GM12878 (cell line): Measurements from ENCODE around the gene LIN28B. TPM values are rescaled to one million over a fixed set of nuclear protein-coding genes. Genes with fewer than 3 reads are reported as not detected.
A peak's percentile ranks its signal among the peaks of the same experiment; 100 is the strongest.

Source experiments
- ASH2L ChIP-seq: fragments of 300-600, 200-600 bp; sonication (generic); IDR thresholded peaks from 2 replicates; pipeline ENCODE4 v1.6.1; 2017; ENCODE audit warnings: low read depth, mild to moderate bottlenecking, borderline replicate concordance
- ETV6 ChIP-seq, 2 experiments: fragments of 450-650 bp in 1 of 2; IDR thresholded peaks in 1 of 2; conservative IDR thresholded peaks in 1 of 2; 2 replicates each; pipeline ENCODE4 v1.6.1; 2014; ENCODE audit warnings: antibody characterized with exemption in 1 of 2, borderline replicate concordance in 1 of 2, low read depth in 1 of 2, mild to moderate bottlenecking in 1 of 2, moderate library complexity in 1 of 2
- HDGF ChIP-seq: fragments of 450-650 bp; IDR thresholded peaks from 2 replicates; pipeline ENCODE4 v1.6.1; 2016; ENCODE audit warnings: antibody characterized with exemption
- IRF4 ChIP-seq: IDR thresholded peaks from 2 replicates; pipeline ENCODE4 v1.6.1; 2011; ENCODE audit warnings: low read depth, low read length
- RAD21 ChIP-seq: IDR thresholded peaks from 2 replicates; pipeline ENCODE4 v1.6.1; 2011; ENCODE audit warnings: mild to moderate bottlenecking, low read depth, low read length, moderate library complexity; ENCODE audit not compliant: insufficient read depth
- SIX5 ChIP-seq: IDR thresholded peaks from 2 replicates; pipeline ENCODE4 v1.6.1; 2011; ENCODE audit warnings: mild to moderate bottlenecking, low read depth, low read length, moderate library complexity; ENCODE audit not compliant: severe bottlenecking
- TAF1 ChIP-seq: IDR thresholded peaks from 2 replicates; pipeline ENCODE4 v1.6.1; 2011; ENCODE audit warnings: mild to moderate bottlenecking, low read depth, low read length, borderline replicate concordance
- polyA plus RNA-seq, 11 experiments: library from polyadenylated mRNA; depleted of rRNA in 4 of 11; unstranded in 6 of 11; stranded (reverse) in 5 of 11; fragments of >200 nt; fragmentation: Nextera tagmentation in 4 of 11; fragmentation: Illumina TruSeq in 1 of 11; extraction: Ambion mirVana in 4 of 11; extraction: Trizol in 1 of 11; gene quantifications; 1 replicate in 1 of 11; 2 replicates in 10 of 11; pipeline versions ENCODE4 v1.2.1 to v1.2.3, GENCODE V29; 2011 to 2016; ENCODE audit warnings: inconsistent platforms in 2 of 11, missing spikeins in 2 of 11, low read depth in 1 of 11
- total RNA-seq, 4 experiments: library from RNA; depleted of rRNA in 3 of 4; stranded (reverse); fragments of >200 nt in 3 of 4; fragmentation: Illumina TruSeq in 1 of 4; extraction: Trizol in 1 of 4; gene quantifications; 2 replicates each; pipeline versions ENCODE4 v1.2.1 to v1.2.3, GENCODE V29; 2013 to 2021
- TF ChIP-seq, protein P1 (sequence below): fragments of 450-650 bp; formaldehyde crosslinking; IDR thresholded peaks from 2 replicates; pipeline ENCODE4 v1.4.0; 2022; ENCODE audit warnings: mild to moderate bottlenecking, moderate library complexity
- TF ChIP-seq, protein P2 (sequence below), 3 experiments: IDR thresholded peaks in 2 of 3; conservative IDR thresholded peaks in 1 of 3; 2 replicates each; pipeline ENCODE4 v1.5.1; 2011; ENCODE audit warnings: low read depth in 3 of 3, low read length in 3 of 3, mild to moderate bottlenecking in 3 of 3, control low read depth in 2 of 3, moderate library complexity in 2 of 3, inconsistent platforms in 1 of 3, mixed read lengths in 1 of 3; ENCODE audit not compliant: control insufficient read depth in 2 of 3, insufficient read depth in 1 of 3; ENCODE audit errors: extremely low read depth in 1 of 3

The LIN28B gene
- total and polyA plus RNA-seq, 10 of the 15 experiments (the other 5 are each of a cell fraction or from before 2014, with no cell fraction given), result 0.01 to 2.4 (median 0.09) TPM; not detected in 6

DNA sequence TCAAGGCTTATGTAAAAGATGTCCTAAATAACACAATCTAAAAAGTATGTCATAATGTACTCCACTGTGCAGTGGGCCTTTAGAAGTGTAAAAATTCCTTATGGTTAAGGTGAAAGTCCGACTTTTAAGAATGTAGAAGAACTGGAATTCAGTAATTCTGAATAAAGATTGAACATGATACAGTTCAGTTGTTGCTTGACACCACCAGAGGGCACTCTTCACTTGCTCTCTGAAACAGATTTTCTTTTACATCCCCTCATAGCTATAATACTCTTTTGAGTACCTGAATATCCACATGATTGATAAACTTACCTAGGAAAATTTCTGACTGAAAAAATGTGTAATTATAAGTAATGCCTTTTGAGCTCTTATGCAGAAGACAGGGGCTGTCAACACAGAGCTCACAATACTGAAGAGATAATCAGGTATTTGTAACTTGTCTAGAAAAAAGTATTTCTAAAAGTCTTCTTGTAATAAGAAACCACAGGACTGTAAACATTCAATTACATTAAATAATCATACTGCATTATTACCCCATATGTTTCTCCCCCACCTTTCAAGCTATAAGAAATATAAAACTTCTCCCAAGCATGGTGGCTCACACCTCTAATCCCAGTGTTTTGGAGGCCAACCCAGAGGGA is 130.8 kb downstream of the LIN28B start (continued):
- TF ChIP-seq, protein P1, sequence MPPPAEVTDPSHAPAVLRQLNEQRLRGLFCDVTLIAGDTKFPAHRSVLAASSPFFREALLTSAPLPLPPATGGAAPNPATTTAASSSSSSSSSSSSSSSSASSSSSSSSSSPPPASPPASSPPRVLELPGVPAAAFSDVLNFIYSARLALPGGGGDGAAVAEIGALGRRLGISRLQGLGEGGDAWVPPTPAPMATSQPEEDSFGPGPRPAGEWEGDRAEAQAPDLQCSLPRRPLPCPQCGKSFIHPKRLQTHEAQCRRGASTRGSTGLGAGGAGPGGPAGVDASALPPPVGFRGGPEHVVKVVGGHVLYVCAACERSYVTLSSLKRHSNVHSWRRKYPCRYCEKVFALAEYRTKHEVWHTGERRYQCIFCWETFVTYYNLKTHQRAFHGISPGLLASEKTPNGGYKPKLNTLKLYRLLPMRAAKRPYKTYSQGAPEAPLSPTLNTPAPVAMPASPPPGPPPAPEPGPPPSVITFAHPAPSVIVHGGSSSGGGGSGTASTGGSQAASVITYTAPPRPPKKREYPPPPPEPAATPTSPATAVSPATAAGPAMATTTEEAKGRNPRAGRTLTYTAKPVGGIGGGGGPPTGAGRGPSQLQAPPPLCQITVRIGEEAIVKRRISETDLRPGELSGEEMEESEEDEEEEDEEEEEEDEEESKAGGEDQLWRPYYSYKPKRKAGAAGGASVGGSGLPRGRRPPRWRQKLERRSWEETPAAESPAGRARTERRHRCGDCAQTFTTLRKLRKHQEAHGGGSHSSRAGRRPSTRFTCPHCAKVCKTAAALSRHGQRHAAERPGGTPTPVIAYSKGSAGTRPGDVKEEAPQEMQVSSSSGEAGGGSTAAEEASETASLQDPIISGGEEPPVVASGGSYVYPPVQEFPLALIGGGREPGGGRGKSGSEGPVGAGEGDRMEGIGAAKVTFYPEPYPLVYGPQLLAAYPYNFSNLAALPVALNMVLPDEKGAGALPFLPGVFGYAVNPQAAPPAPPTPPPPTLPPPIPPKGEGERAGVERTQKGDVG (CRISPR knock-in tag), result no peak
- no peak for TF ChIP-seq HDGF
- no peak for TF ChIP-seq IRF4
- peak; percentile 92 for TF ChIP-seq RAD21
- no peak for TF ChIP-seq ETV6 (conservative IDR thresholded peaks at IDR 0.05 in 1 of 2, IDR thresholded peaks at IDR 0.05 in 1 of 2; ENCODE audit: borderline replicate concordance in 1 of 2, low read depth in 1 of 2)
- TF ChIP-seq ASH2L, result no peak
- TF ChIP-seq, protein P2, sequence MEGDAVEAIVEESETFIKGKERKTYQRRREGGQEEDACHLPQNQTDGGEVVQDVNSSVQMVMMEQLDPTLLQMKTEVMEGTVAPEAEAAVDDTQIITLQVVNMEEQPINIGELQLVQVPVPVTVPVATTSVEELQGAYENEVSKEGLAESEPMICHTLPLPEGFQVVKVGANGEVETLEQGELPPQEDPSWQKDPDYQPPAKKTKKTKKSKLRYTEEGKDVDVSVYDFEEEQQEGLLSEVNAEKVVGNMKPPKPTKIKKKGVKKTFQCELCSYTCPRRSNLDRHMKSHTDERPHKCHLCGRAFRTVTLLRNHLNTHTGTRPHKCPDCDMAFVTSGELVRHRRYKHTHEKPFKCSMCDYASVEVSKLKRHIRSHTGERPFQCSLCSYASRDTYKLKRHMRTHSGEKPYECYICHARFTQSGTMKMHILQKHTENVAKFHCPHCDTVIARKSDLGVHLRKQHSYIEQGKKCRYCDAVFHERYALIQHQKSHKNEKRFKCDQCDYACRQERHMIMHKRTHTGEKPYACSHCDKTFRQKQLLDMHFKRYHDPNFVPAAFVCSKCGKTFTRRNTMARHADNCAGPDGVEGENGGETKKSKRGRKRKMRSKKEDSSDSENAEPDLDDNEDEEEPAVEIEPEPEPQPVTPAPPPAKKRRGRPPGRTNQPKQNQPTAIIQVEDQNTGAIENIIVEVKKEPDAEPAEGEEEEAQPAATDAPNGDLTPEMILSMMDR (IDR thresholded peaks at IDR 0.05 in 2 of 3, conservative IDR thresholded peaks at IDR 0.05 in 1 of 3; ENCODE audit: control insufficient read depth in 2 of 3, extremely low read depth in 1 of 3, insufficient read depth in 1 of 3, low read depth in 3 of 3, low read length in 3 of 3), result peak; percentile 71 to 87 (median 77); a peak in 5 of 6 replicates
- TF ChIP-seq SIX5, result no peak
- TF ChIP-seq TAF1, result no peak
- TF ChIP-seq, all 136 proteins: peak for 4
